Jurkat, Clone E6-1 (cell line): ENCODE measurements around the gene IMPACT. TPM values are rescaled to one million over a fixed set of nuclear protein-coding genes. Genes with fewer than 3 reads are reported as not detected.

Experiments used
- DNase-seq: peaks from one replicate; pipeline ENCODE4 v3.0.0-alpha.2; 2011; ENCODE audit warnings: low read depth, low spot score
- H3K4me3 ChIP-seq: 2 replicates; pipeline ENCODE4 v1.5.1; 2011; ENCODE audit warnings: mild to moderate bottlenecking, low read length, control low read depth, moderate library complexity
- polyA plus RNA-seq: library from polyadenylated mRNA; unstranded; fragments of >200 nt; gene quantifications from one replicate; pipeline ENCODE4 v1.2.1, GENCODE V29; 2012; ENCODE audit warnings: missing spikeins; ENCODE audit not compliant: insufficient read length, insufficient read depth

IMPACT gene
- polyA plus RNA-seq = not detected

DNA sequence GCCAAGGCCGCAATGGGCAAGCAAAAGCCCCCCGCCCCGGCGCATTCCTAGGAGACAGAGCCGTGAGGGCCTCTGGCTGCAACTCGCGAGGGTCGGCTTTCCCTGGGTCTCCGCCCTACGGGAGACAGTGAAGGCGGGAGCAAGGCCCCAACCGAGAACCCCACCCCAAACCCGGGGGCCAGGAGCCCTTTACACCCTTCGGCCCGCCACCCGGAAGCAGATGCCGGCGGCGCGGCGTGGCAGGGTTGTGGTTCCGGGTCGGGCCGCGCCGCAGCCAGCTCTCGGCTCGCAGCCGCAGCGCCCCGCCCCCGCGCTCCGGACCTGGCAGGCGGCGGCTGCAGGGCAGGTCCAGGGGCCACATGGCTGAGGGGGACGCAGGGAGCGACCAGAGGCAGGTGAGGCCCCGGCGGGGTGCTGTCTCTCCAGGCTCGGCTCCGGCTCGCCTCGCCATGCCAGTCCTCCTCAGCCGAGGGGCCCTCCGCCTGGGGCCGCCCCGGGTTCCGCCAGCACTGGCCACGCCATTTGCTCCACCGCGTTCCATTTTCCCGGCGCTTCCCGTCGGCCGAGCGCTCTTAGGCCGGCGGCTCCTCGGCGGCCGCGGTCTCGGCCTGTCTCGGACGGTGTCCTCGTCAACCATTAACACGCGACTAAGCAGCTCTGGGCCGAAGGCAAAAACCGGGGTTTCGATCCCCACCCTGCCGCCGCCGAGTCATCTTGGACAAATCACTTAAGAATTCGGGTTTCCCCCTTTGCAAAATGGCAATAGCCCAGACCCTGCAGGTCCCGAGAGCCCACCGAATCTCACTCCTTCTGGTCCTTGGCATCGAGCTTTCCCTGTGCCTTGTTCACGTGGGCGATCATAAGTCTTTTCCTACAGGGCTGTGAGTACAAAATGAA, at the start of gene IMPACT:
Gene IMPACT (plus strand): TSS at position 273 of the 897 bp plus-strand sequence. CDS start 87 bp downstream, at position 360.
- no peak for DNase-seq
- no peak within 1 kb of the TSS for H3K4me3 ChIP-seq

GRCh38 chr18:24378598-24378997, 47.9 kb upstream of the IMPACT start:
- no peak overlapping the region for H3K4me3 ChIP-seq
- DNase-seq = no peak

- no peak for DNase-seq
- no peak overlapping the region for H3K4me3 ChIP-seq
These were observed 46.2 kb upstream of the IMPACT start for GRCh38 chr18:24380163-24380747.

DNA sequence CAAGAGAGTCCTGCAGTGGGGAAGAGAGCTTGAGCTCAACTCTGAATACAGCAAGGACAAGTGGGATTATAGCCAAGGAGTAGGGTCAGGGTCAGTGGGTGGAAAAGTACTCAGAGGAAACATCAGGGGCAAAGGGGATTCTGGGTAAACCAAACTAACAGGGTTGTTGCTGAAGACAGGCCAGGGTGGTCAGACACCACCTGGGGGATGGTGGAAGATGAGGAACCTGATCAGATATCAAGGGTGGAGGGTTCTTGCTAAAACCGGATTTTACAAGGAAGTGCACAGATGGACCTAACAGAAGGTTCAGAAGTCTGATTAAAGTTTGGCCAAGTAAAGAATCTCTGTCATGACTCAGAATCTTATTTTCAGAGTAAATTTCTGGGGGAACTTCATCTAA, 45.3 kb upstream of the IMPACT start:
- no peak overlapping the region for H3K4me3 ChIP-seq
- DNase-seq = no peak

DNA sequence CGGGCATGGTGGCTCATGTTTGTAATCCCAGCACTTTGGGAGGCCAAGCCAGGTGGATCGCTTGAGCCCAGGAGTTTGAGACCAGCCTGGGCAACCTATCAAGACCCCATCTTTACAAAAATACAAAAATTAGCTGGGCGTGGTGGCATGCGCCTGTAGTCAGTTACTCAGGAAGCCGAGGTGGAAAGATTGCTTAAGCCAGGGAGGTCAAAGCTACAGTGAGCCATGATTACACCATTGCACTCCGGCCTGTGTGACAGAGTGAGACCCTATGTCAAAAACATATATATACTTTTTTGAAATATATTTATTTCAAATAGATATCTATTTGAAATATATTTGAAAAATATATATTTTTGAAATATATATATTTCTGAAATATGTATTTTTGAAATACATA, 39.8 kb upstream of the IMPACT start:
- DNase-seq = no peak
- no peak overlapping the region for H3K4me3 ChIP-seq

GRCh38 chr18:24388957-24389356, 37.5 kb upstream of the IMPACT start:
- H3K4me3 ChIP-seq = no peak overlapping the region
- no peak for DNase-seq

GRCh38 chr18:24395049-24395795, 31.2 kb upstream of the IMPACT start:
- no peak for DNase-seq
- H3K4me3 ChIP-seq = no peak overlapping the region

GRCh38 chr18:24396082-24396633, 30.3 kb upstream of the IMPACT start:
- no peak overlapping the region for H3K4me3 ChIP-seq
- DNase-seq = no peak

DNA sequence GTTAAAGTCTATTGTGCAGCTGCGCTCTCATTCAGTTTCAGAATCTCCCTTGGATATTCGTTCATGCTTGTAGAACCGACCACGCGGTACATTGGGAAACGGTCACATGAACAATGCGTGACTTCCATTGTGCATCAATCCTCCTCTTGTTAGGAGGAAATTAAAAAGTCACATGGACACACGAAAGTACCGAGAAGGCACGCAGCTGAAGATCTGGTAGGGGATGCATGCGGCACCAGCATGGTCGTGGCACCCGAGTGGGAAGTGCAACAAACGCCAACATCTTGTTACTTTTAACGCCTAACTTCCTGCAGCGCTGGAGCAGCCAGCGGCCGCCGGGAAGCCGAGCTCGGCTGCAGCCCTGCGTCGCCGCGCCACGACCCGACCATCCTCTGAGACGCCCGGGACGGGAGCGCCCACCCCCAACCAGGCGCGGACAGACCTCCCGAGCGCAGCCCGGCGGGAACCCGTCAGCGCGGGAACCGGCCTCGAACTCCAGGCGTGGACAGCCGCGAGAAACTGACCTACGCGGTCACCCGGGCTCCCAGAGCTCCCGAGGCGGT, 29.3 kb upstream of the IMPACT start:
- DNase-seq = peak; percentile 41
- H3K4me3 ChIP-seq = peak overlapping the region; percentile 65

DNA sequence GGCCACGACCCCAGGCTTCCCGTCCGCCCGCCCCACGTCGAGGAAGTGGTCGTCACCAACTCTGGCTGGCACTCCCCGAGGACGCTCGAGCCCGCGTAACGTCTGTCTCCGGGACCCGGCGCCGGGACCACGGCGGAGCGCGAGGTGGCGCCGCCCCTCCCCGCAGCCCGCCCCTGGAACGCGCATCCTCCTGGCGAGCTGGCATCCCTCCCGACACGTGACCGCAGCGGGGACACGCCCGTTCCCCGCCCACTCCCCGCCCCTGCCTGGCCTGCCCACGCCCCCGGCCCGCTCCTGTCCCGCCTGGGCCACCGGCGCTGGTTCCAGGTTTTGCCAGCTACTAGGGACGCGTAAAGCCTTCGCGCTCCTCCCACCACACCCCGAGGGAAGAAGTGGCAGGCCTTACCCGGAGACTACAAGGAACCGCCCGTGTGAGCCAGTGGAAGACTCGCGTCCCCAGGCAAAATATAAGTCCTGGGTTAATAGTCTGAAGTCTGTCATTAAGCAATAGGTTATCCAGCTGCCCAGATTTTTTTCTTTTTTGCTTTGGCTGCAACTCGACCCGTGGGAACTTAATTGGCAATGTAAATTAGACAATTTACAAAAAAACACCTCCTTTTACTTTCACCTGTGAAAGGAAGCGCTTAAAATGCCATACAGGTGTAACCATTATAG, 28.6 kb upstream of the IMPACT start, which contains the start of gene OSBPL1A:
Gene OSBPL1A (minus strand): TSS at position 131 of the 675 bp plus-strand sequence. CDS start 20,291 bp downstream, outside the sequence.
- DNase-seq = peak; percentile 63
- peak within 1 kb of the TSS; percentile 65 for H3K4me3 ChIP-seq

DNA sequence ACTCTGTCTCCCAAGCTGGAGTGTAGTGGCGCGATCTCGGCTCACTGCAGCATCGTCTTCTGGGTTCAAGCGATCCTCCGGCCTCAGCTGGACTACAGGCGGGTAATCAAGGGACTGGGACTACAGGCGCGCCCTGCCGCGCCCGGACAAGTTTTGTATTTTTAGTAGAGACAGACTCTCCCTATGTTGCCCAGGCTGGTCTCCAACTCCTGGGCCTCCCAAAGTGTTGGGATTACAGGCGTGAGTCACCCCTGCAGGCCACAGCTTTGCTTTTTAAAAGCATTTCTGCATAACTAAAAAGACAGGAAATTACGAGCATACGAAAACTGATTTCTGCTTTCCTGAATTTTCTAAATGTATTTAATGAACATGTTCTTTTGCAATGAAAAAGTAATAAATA, 27.9 kb upstream of the IMPACT start:
- H3K4me3 ChIP-seq = no peak overlapping the region
- no peak for DNase-seq

DNA sequence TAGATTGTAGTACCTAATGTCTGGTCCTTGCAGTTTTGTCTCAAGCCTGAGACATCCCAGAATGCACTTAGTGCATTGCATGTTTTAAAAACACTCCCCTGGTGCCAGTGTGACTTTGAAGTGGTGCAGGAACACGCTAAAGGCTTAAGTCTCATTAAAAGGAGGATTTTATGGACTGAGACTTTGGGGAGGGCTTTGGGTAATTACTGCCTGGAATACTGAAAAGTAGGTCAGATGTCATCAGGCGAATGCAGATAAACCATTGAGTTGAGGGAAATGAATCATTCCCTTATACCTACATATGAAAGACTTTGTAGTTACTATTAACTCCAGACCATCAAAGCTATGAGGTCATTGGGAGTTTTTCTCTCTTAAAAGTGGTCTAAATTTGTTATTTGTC, 25.9 kb upstream of the IMPACT start:
- no peak overlapping the region for H3K4me3 ChIP-seq
- DNase-seq = no peak

DNA sequence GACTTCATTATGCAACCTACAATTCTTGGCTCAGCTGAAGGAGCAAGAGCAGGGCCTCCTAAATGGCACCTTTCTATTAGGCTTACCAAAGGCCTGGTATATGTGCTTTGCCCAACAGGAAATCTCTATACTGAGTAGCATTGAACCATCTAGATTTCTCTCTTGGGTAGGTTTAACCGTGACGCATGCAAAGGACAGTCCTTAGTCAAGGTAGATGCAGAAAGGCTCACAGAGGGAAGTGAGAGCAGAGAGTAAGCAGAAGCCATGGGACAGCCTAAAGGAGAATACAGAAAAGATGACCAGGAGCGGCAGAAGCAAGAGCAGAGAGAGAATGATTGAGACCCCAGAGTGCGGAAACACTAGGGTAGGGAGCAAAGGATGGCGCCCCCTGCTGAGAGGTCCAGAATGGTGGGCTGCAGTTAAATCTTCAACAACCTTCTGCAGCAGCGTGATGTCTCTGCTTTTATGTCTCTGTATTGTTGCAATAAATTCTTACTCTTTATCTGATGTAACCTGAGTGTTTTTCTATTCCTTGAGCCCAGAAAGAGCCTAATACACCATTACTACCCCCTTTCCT, 24.2 kb upstream of the IMPACT start:
- no peak for DNase-seq
- no peak overlapping the region for H3K4me3 ChIP-seq

GRCh38 chr18:24403076-24403475, 23.4 kb upstream of the IMPACT start:
- DNase-seq = no peak
- no peak overlapping the region for H3K4me3 ChIP-seq

DNA sequence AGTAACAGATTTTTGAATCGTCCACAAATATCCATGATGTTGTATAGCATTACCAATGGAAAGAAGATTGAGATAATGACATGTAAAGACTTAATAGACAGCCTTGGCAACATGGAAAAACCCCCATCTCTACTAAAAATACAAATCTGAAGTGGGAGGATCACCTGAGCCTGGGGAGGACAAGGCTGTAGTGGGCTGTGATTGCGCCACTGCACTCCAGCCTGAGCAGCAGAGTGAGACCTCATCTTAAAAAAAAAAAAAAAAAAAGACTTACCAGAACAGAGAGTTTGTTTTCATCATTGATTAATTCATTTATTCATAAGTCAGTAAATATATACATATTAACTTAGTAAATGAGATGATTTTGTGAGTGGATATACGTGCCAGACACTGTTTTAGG, 21.9 kb upstream of the IMPACT start:
- no peak overlapping the region for H3K4me3 ChIP-seq
- DNase-seq = no peak

- DNase-seq = no peak
- no peak overlapping the region for H3K4me3 ChIP-seq
These were observed 18.0 kb upstream of the IMPACT start for GRCh38 chr18:24408496-24408895.

DNA sequence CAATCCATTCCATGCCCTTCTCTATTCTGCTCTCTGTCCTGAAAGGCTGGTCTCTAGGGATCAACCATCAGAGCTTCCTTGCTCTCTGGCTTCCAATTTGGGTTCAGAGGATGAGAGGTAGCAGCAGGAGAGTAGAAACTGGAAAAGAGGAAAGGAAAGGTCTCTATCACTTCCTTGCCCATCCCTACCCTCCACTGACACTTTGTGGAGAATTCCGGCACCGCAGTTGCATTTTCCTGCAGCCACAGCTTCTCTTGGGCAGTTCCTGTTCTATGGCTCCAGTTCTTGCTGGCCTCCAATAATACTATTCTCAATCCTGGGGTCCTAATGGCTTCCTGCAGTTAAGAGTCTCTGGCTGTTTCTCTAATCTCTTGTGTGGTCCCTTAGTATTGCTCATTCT, 13.3 kb upstream of the IMPACT start:
- H3K4me3 ChIP-seq = no peak overlapping the region
- DNase-seq = no peak

- DNase-seq = no peak
- no peak overlapping the region for H3K4me3 ChIP-seq
These were observed 12.0 kb upstream of the IMPACT start for GRCh38 chr18:24414349-24415003.
